Endothelial cell of umbilical vein (primary cell): ENCODE data around the gene XYLT1. TPM values are rescaled to one million over a fixed set of nuclear protein-coding genes. Genes with fewer than 3 reads are reported as not detected.

Source experiments
- BruUV-seq: library from RNA; stranded (reverse); fragments of 400-500 nt; replicated peaks from 2 replicates; lab custom pipeline; 2021; lab: Mats Ljungman, UMichigan
- CTCF ChIA-PET: fragments of 300-600, 350-600 bp; sonication (Branson Sonifier 250); formaldehyde crosslinking; loops from one replicate; lab custom pipeline; 2021; ENCODE audit warnings: antibody characterized with exemption, inconsistent platforms; lab: Charles Lee
- POLR2A ChIA-PET: fragments of 300-600, 350-600 bp; sonication (Branson Sonifier 250); formaldehyde crosslinking; loops from one replicate; lab custom pipeline; 2021; ENCODE audit warnings: antibody characterized with exemption, inconsistent platforms; lab: Charles Lee
- DNase-seq: peaks from one replicate; pipeline ENCODE4 v3.0.0-alpha.2; 2011; ENCODE audit warnings: low read depth, low spot score
- FAIRE-seq: peaks from 2 replicates; lab custom pipeline; 2011; peaks lifted over from hg19 to GRCh38; lab: Jason Lieb, UNC
- H2AFZ ChIP-seq: 2 replicates; pipeline ENCODE4 v1.6.0; 2012; ENCODE audit warnings: low read depth, low read length, control low read depth, inconsistent platforms
- H3K27ac ChIP-seq: 2 replicates; pipeline ENCODE4 v1.5.1; 2011; ENCODE audit warnings: low read depth, mild to moderate bottlenecking, control low read depth, low read length, moderate library complexity; ENCODE audit not compliant: insufficient read depth
- H3K27me3 ChIP-seq, 2 experiments: 2 replicates each; pipeline versions ENCODE4 v1.6.0 to v1.6.1; 2011; ENCODE audit warnings: low read length in 2 of 2, mixed read lengths in 1 of 2; ENCODE audit not compliant: control insufficient read depth in 2 of 2, insufficient read depth in 2 of 2
- H3K36me3 ChIP-seq, 2 experiments: 2 replicates in 1 of 2; 3 replicates in 1 of 2; pipeline ENCODE4 v1.5.1; 2011; ENCODE audit warnings: low read length in 2 of 2, mild to moderate bottlenecking in 1 of 2, moderate library complexity in 1 of 2; ENCODE audit not compliant: control insufficient read depth in 2 of 2, insufficient read depth in 2 of 2; ENCODE audit errors: extremely low read depth in 1 of 2
- H3K4me1 ChIP-seq: 3 replicates; pipeline ENCODE4 v1.5.1; 2011; ENCODE audit warnings: mild to moderate bottlenecking, low read length; ENCODE audit not compliant: control insufficient read depth, insufficient read depth; ENCODE audit errors: extremely low read depth
- H3K4me2 ChIP-seq: 2 replicates; pipeline ENCODE4 v1.6.1; 2011; ENCODE audit warnings: low read length, control low read depth, mixed read lengths; ENCODE audit not compliant: insufficient read depth
- H3K4me3 ChIP-seq, 3 experiments: fragments of 200-600 bp in 1 of 3; sonication (generic), shearing (Covaris generic) in 1 of 3; replicated peaks in 1 of 3; 2 replicates each; pipeline ENCODE4 v1.5.1; 2011 to 2016; ENCODE audit warnings: control low read depth in 3 of 3, low read length in 3 of 3, mild to moderate bottlenecking in 2 of 3, inconsistent platforms in 1 of 3, low read depth in 1 of 3, moderate library complexity in 1 of 3; ENCODE audit not compliant: insufficient read depth in 1 of 3
- H3K79me2 ChIP-seq: 2 replicates; pipeline ENCODE4 v1.6.0; 2012; ENCODE audit warnings: low read length, inconsistent platforms; ENCODE audit not compliant: control insufficient read depth, insufficient read depth
- H3K9ac ChIP-seq: replicated peaks from 2 replicates; pipeline ENCODE3; 2011; ENCODE audit warnings: low read length, control low read depth; ENCODE audit not compliant: insufficient read depth; ENCODE audit errors: extremely low read depth
- H3K9me1 ChIP-seq: replicated peaks from 3 replicates; pipeline ENCODE4 v1.6.0; 2011; ENCODE audit warnings: mild to moderate bottlenecking, low read length; ENCODE audit not compliant: control insufficient read depth, insufficient read depth; ENCODE audit errors: extremely low read depth
- H3K9me3 ChIP-seq: replicated peaks from 2 replicates; pipeline ENCODE4 v1.5.1; 2012; ENCODE audit warnings: low read length, inconsistent platforms; ENCODE audit not compliant: control insufficient read depth, insufficient read depth
- H4K20me1 ChIP-seq: replicated peaks from 2 replicates; pipeline ENCODE3; 2011; ENCODE audit warnings: mild to moderate bottlenecking, low read length; ENCODE audit not compliant: control insufficient read depth, insufficient read depth; ENCODE audit errors: extremely low read depth
- EZH2 ChIP-seq: IDR thresholded peaks from 2 replicates; pipeline ENCODE4 v1.6.1; 2012; ENCODE audit warnings: borderline replicate concordance, low read depth, mild to moderate bottlenecking, moderate library complexity, low read length, inconsistent platforms; ENCODE audit not compliant: severe bottlenecking
- FOS ChIP-seq: IDR thresholded peaks from 2 replicates; pipeline ENCODE4 v1.6.1; 2011; ENCODE audit warnings: mild to moderate bottlenecking, low read length, moderate library complexity, borderline replicate concordance; ENCODE audit not compliant: insufficient read depth
- GATA2 ChIP-seq: IDR thresholded peaks from 2 replicates; pipeline ENCODE4 v1.7.0; 2011; ENCODE audit warnings: low read depth, mild to moderate bottlenecking, moderate library complexity, mixed read lengths, low read length; ENCODE audit not compliant: insufficient read length, insufficient read depth
- JUN ChIP-seq: IDR thresholded peaks from 2 replicates; pipeline ENCODE4 v1.6.1; 2011; ENCODE audit warnings: borderline replicate concordance, low read depth; ENCODE audit not compliant: insufficient read length, insufficient read depth
- MYC ChIP-seq: IDR thresholded peaks from one replicate; pipeline ENCODE4 v1.6.1; 2011; ENCODE audit warnings: mild to moderate bottlenecking, low read depth, low read length
- POLR2A ChIP-seq: IDR thresholded peaks from 2 replicates; pipeline ENCODE4 v1.6.1; 2012; ENCODE audit warnings: low read depth, mild to moderate bottlenecking, control low read depth, low read length
- POLR2AphosphoS5 ChIP-seq: IDR thresholded peaks from 2 replicates; pipeline ENCODE4 v1.6.1; 2012; ENCODE audit warnings: low read depth, mild to moderate bottlenecking, control low read depth, low read length, moderate library complexity; ENCODE audit not compliant: insufficient read depth
- dilution Hi-C: fragments of 300-500 bp; cut with MboI; formaldehyde crosslinking; loops from one replicate; pipeline ENCODE4 v1.15.0; 2019; ENCODE audit warnings: low sequenced_read_pairs; ENCODE audit not compliant: extremely low pct_ligation_motif_present
- intact Hi-C: fragments of 100-400 bp; cut with micrococcal nuclease; formaldehyde crosslinking; loops from one replicate; pipeline ENCODE4 v1.10.0; 2022
- polyA plus RNA-seq, 4 experiments: library from polyadenylated mRNA; depleted of rRNA in 3 of 4; stranded (reverse) in 3 of 4; unstranded in 1 of 4; fragments of >200 nt; gene quantifications; 2 replicates each; pipeline versions ENCODE4 v1.2.1 to v1.2.3, GENCODE V29; 2011 to 2012; ENCODE audit warnings: missing spikeins in 1 of 4
- total RNA-seq: library from RNA; stranded (reverse); gene quantifications from 2 replicates; pipeline ENCODE4 v1.2.3, GENCODE V29; 2021
- TF ChIP-seq, protein P1 (sequence below): IDR thresholded peaks from 2 replicates; pipeline ENCODE4 v1.6.1; 2011; ENCODE audit not compliant: insufficient read depth, insufficient read length
- TF ChIP-seq, protein P2 (sequence below), 2 donors: IDR thresholded peaks; 1 replicate in 1 of 2; 2 replicates in 1 of 2; pipeline ENCODE4 v1.5.1; 2011; ENCODE audit warnings: low read length in 2 of 2, mild to moderate bottlenecking in 2 of 2, moderate library complexity in 2 of 2, control low read depth in 1 of 2, inconsistent platforms in 1 of 2, low read depth in 1 of 2; ENCODE audit not compliant: insufficient read depth in 1 of 2; ENCODE audit errors: extremely low read depth in 1 of 2

The XYLT1 gene
- total and polyA plus RNA-seq, 2 donors (not counting 3 experiments of a cell fraction or from before 2014, with no cell fraction given) = 0.63 to 2.9 TPM

DNA sequence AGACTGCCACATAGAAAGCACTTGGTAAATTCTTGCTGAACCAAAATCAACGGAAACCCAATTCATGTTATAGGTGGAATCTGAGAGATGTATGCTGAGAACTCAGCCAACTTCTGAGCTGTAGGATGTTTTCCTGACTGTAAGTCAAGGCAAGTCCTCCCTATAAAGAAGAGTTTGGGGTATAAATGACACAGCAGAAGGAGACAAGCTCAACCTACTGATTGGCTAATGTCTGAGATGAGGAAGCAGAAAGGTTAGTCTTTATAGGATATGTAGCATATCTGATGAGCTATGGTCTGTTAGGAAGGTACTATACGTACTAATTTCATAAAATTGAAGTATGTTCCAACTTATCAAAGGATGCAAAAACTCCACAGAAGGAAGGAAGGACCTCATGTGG is 99.5 kb downstream of the XYLT1 start:
- H3K4me2 ChIP-seq = no peak overlapping the region
- no peak for FAIRE-seq

DNA sequence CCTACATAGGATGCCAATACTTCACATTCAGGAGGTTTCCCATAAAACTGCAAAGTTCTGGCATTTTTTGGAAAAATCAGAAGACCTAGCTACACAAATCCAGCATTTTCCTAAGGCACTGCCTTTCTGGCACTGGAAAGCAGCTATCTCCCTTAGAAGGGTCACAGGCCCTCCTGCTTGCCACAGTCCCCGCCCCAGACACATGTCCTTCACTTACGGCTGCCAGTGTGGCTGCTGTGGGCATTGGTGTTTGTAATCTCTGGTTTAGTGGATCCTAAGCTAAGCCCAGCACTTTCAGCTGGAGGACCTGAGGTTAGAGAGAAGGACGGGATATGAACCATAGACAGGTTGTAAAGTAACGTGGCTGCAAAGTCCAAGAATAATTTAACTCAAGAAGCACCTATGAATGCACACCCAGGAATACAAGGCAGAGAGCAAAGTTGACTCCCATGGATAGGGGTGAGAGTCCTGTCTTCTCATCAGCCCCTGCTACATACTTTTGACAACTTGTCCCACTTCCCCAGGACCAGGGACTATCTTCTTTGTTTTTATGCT is 100.0 kb downstream of the XYLT1 start:
- dilution Hi-C loops = no loop called here
- Histone ChIP-seq H3K27ac (no peak overlapping the region), H3K4me2 (no peak overlapping the region), H2AFZ (no peak overlapping the region), H3K9me3 (no peaks in the 10 kb centered on the region), H4K20me1 (no peaks in the 10 kb centered on the region), H3K36me3 (no peaks in the 10 kb centered on the region), H3K9me1 (no peaks in the 10 kb centered on the region), H3K27me3 (no peaks in the 10 kb centered on the region), H3K4me1 (peaks cover 29% of the 10 kb centered on the region), H3K4me3 (no peak overlapping the region), H3K9ac (no peak overlapping the region), H3K79me2 (no peaks in the 10 kb centered on the region)
- TF ChIP-seq FOS (no peak), JUN (no peak), MYC (no peak), POLR2AphosphoS5 (no peak), GATA2 (no peak), EZH2 (no peak), POLR2A (no peak)
- TF ChIP-seq, protein P1, sequence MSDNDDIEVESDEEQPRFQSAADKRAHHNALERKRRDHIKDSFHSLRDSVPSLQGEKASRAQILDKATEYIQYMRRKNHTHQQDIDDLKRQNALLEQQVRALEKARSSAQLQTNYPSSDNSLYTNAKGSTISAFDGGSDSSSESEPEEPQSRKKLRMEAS = no peak
- TF ChIP-seq, protein P2, sequence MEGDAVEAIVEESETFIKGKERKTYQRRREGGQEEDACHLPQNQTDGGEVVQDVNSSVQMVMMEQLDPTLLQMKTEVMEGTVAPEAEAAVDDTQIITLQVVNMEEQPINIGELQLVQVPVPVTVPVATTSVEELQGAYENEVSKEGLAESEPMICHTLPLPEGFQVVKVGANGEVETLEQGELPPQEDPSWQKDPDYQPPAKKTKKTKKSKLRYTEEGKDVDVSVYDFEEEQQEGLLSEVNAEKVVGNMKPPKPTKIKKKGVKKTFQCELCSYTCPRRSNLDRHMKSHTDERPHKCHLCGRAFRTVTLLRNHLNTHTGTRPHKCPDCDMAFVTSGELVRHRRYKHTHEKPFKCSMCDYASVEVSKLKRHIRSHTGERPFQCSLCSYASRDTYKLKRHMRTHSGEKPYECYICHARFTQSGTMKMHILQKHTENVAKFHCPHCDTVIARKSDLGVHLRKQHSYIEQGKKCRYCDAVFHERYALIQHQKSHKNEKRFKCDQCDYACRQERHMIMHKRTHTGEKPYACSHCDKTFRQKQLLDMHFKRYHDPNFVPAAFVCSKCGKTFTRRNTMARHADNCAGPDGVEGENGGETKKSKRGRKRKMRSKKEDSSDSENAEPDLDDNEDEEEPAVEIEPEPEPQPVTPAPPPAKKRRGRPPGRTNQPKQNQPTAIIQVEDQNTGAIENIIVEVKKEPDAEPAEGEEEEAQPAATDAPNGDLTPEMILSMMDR (IDR thresholded peaks at IDR 0.05; ENCODE audit: extremely low read depth in 1 of 2, insufficient read depth in 1 of 2, low read depth in 1 of 2, low read length in 2 of 2) = no peak
- BruUV-seq = no TSS peak
- POLR2A ChIA-PET = no interaction called here
- DNase-seq (no peak), FAIRE-seq (no peak)
- CTCF ChIA-PET = no interaction called here
- intact Hi-C loops = loop anchor here (1.0 kb wide), 1 partner anchor 9 kb away; no protein-coding TSS in a partner anchor

More for the DNA sequence above, 99.5 kb downstream of the XYLT1 start:
- DNase-seq = no peak
- H3K27ac ChIP-seq = no peak overlapping the region
- ChIA-PET CTCF (no interaction called here), POLR2A (no interaction called here)
- no peaks in the 10 kb centered on the region for H3K27me3 ChIP-seq
- H3K79me2 ChIP-seq = no peaks in the 10 kb centered on the region
- H3K9me1 ChIP-seq = no peaks in the 10 kb centered on the region
- no peak overlapping the region for H3K4me3 ChIP-seq
- no peaks in the 10 kb centered on the region for H4K20me1 ChIP-seq
- no peak overlapping the region for H2AFZ ChIP-seq
- no peaks in the 10 kb centered on the region for H3K36me3 ChIP-seq
- dilution Hi-C loops (no loop called here), intact Hi-C loops (no loop called here)
- H3K9ac ChIP-seq = no peak overlapping the region
- H3K9me3 ChIP-seq = no peaks in the 10 kb centered on the region
- H3K4me1 ChIP-seq = peaks cover 29% of the 10 kb centered on the region
- BruUV-seq = no TSS peak
- TF ChIP-seq EZH2 = no peak
